Muscle layer of colon (tissue), 2 donors: Measurements from ENCODE around the gene ADGRA3.

ENCODE experiments used
- H3K27ac ChIP-seq: one replicate; pipeline ENCODE4 v1.7.0; 2013; ENCODE audit warnings: low read depth, mild to moderate bottlenecking, low read length, moderate library complexity
- H3K27me3 ChIP-seq, 2 donors: one replicate each; pipeline ENCODE4 v1.7.0; 2013; ENCODE audit warnings: low read length in 2 of 2, mild to moderate bottlenecking in 2 of 2; ENCODE audit not compliant: insufficient read depth in 2 of 2, control insufficient read depth in 1 of 2
- H3K36me3 ChIP-seq: one replicate; pipeline ENCODE4 v1.7.0; 2013; ENCODE audit warnings: mild to moderate bottlenecking, low read length; ENCODE audit not compliant: insufficient read depth
- H3K4me1 ChIP-seq: one replicate; pipeline ENCODE4 v1.7.0; 2013; ENCODE audit warnings: mild to moderate bottlenecking, low read length; ENCODE audit not compliant: insufficient read depth
- H3K4me3 ChIP-seq, 2 donors: one replicate each; pipeline ENCODE4 v1.7.0; 2013; ENCODE audit warnings: low read length in 2 of 2, low read depth in 1 of 2, mild to moderate bottlenecking in 1 of 2, moderate library complexity in 1 of 2
- H3K9ac ChIP-seq: one replicate; pipeline ENCODE4 v1.7.0; 2013; ENCODE audit warnings: low read length
- H3K9me3 ChIP-seq: one replicate; pipeline ENCODE4 v1.7.0; 2013; ENCODE audit warnings: mild to moderate bottlenecking, low read length
- donor health status: abdominal sarcoma.
- donor health status: Adenocarcinoma of cecum.

Gene ADGRA3

GRCh38 chr4:22508376-22508775, 7.5 kb downstream of the ADGRA3 start:
- no peaks in the 10 kb centered on the region for H3K36me3 ChIP-seq
- no peaks in the 10 kb centered on the region for H3K9me3 ChIP-seq
- no peaks in the 10 kb centered on the region for H3K27me3 ChIP-seq
- no peak overlapping the region for H3K4me3 ChIP-seq
- peaks cover 37% of the 10 kb centered on the region for H3K4me1 ChIP-seq
- no peak overlapping the region for H3K27ac ChIP-seq
- no peak overlapping the region for H3K9ac ChIP-seq

- Histone ChIP-seq H3K27me3 (no peaks in the 10 kb centered on the region), H3K4me3 (no peak overlapping the region), H3K9me3 (no peaks in the 10 kb centered on the region), H3K9ac (no peak overlapping the region), H3K36me3 (no peaks in the 10 kb centered on the region), H3K27ac (no peak overlapping the region), H3K4me1 (peaks cover 39% of the 10 kb centered on the region)
Observed at GRCh38 chr4:22504922-22505321, 10.9 kb downstream of the ADGRA3 start.

- H3K36me3 ChIP-seq = no peaks in the 10 kb centered on the region
- no peak overlapping the region for H3K27ac ChIP-seq
- H3K9me3 ChIP-seq = no peaks in the 10 kb centered on the region
- H3K4me3 ChIP-seq = no peak overlapping the region
- no peak overlapping the region for H3K9ac ChIP-seq
- peaks cover 44% of the 10 kb centered on the region for H3K4me1 ChIP-seq
- H3K27me3 ChIP-seq = no peaks in the 10 kb centered on the region
Observed at GRCh38 chr4:22504447-22504846, 11.4 kb downstream of the ADGRA3 start.

GRCh38 chr4:22502895-22503814, 12.7 kb downstream of the ADGRA3 start:
- H3K9ac ChIP-seq = no peak overlapping the region
- H3K36me3 ChIP-seq = no peaks in the 10 kb centered on the region
- no peaks in the 10 kb centered on the region for H3K27me3 ChIP-seq
- H3K4me3 ChIP-seq = no peak overlapping the region
- no peaks in the 10 kb centered on the region for H3K9me3 ChIP-seq
- H3K4me1 ChIP-seq = peaks cover 45% of the 10 kb centered on the region
- H3K27ac ChIP-seq = no peak overlapping the region

GRCh38 chr4:22501715-22502095, 14.2 kb downstream of the ADGRA3 start:
- H3K9me3 ChIP-seq = no peaks in the 10 kb centered on the region
- H3K36me3 ChIP-seq = no peaks in the 10 kb centered on the region
- no peak overlapping the region for H3K27ac ChIP-seq
- H3K27me3 ChIP-seq = no peaks in the 10 kb centered on the region
- H3K4me1 ChIP-seq = peaks cover 35% of the 10 kb centered on the region
- H3K4me3 ChIP-seq = no peak overlapping the region
- H3K9ac ChIP-seq = no peak overlapping the region

- Histone ChIP-seq H3K27ac (no peak overlapping the region), H3K9me3 (no peaks in the 10 kb centered on the region), H3K36me3 (no peaks in the 10 kb centered on the region), H3K4me1 (peaks cover 30% of the 10 kb centered on the region), H3K27me3 (no peaks in the 10 kb centered on the region), H3K4me3 (no peak overlapping the region), H3K9ac (no peak overlapping the region)
Observed at GRCh38 chr4:22500831-22501714, 14.8 kb downstream of the ADGRA3 start.

GRCh38 chr4:22500128-22500611, 15.7 kb downstream of the ADGRA3 start:
- Histone ChIP-seq H3K4me3 (no peak overlapping the region), H3K9ac (no peak overlapping the region), H3K9me3 (no peaks in the 10 kb centered on the region), H3K36me3 (no peaks in the 10 kb centered on the region), H3K27ac (no peak overlapping the region), H3K27me3 (no peaks in the 10 kb centered on the region), H3K4me1 (peaks cover 25% of the 10 kb centered on the region)

GRCh38 chr4:22498866-22499265, 17.0 kb downstream of the ADGRA3 start:
- no peak overlapping the region for H3K4me3 ChIP-seq
- H3K36me3 ChIP-seq = no peaks in the 10 kb centered on the region
- H3K4me1 ChIP-seq = peaks cover 25% of the 10 kb centered on the region
- no peak overlapping the region for H3K27ac ChIP-seq
- no peaks in the 10 kb centered on the region for H3K27me3 ChIP-seq
- no peaks in the 10 kb centered on the region for H3K9me3 ChIP-seq
- no peak overlapping the region for H3K9ac ChIP-seq

GRCh38 chr4:22496165-22496813, 19.6 kb downstream of the ADGRA3 start:
- Histone ChIP-seq H3K4me1 (peaks cover 27% of the 10 kb centered on the region), H3K9me3 (no peaks in the 10 kb centered on the region), H3K27ac (no peak overlapping the region), H3K27me3 (no peaks in the 10 kb centered on the region), H3K36me3 (no peaks in the 10 kb centered on the region), H3K4me3 (no peak overlapping the region), H3K9ac (no peak overlapping the region)

- Histone ChIP-seq H3K9ac (no peak overlapping the region), H3K4me1 (peaks cover 21% of the 10 kb centered on the region), H3K27ac (no peak overlapping the region), H3K27me3 (no peaks in the 10 kb centered on the region), H3K4me3 (no peak overlapping the region), H3K36me3 (no peaks in the 10 kb centered on the region), H3K9me3 (no peaks in the 10 kb centered on the region)
Observed at GRCh38 chr4:22493523-22493922, 22.3 kb downstream of the ADGRA3 start.

- no peaks in the 10 kb centered on the region for H3K27me3 ChIP-seq
- peaks cover 27% of the 10 kb centered on the region for H3K4me1 ChIP-seq
- H3K36me3 ChIP-seq = no peaks in the 10 kb centered on the region
- H3K9ac ChIP-seq = no peak overlapping the region
- no peak overlapping the region for H3K4me3 ChIP-seq
- H3K9me3 ChIP-seq = no peaks in the 10 kb centered on the region
- no peak overlapping the region for H3K27ac ChIP-seq
Observed at GRCh38 chr4:22492987-22493386, 22.9 kb downstream of the ADGRA3 start.
